Measurements from ENCODE around the gene MED27.

The MED27 gene

GRCh38 chr9:131812116-131812790 lies 267.4 kb downstream of the MED27 start:
- DNase-seq (ENCODE audit: low read depth in 2 of 2) = no peak

DNA sequence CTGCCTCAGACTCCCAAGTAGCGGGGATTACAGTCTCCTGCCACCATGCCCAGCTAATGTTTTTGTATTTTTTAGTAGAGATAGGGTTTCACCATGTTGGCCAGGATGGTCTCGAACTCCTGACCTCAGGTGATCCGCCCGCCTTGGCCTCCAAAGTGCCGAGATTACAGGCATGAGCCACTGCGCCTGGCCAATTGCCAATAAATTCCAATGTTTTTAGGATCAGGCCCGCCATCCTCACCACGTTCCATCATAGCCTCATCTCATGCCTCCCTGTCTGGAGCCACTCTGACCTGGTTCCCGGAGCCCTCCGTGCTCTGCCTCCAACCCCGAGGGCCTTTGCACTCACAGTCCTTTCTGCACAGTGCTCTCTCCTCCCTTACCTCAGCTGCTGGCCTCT lies 268.3 kb downstream of the MED27 start:
- no peak for DNase-seq (ENCODE audit: low read depth in 2 of 2)

DNA sequence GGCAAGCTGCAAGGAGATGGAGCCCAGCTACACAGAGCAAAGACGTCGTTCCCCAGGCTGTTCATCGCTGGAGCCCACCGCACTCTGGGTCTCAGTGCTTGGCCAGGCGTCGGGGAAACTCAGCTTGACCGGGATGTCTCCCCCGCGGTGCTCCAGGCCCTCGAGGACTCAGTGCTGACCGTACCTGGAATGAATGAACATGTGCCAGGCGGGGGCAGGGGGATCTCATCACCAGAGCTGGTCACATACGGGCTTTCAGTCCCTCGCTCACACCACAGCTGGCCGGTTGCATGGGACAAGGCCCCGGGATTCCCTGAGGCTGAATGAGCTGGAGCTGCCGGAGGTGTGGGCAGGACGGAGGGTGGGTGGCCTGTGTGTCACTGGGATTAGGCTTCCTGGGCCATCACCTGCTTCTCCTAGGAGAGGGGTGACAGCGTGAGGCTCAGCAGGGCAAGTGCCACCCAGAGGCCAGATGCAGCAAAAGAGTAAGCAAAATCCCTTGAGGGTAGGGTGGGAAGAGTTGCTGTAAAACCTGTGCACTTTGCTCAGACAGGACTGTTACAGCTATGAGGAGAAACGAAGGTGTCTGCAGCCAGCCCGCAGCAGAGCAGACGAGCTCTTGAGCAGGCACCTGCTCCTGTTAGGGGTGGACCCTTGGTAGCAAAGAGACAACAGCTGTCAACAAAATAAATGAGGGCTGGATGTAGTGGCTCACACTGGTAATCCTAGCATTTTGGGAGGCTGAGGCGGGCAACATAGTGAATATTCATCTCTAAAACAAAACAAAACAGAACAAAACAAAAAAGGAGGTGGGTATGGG lies 269.1 kb downstream of the MED27 start:
- no peak for DNase-seq (ENCODE audit: low read depth in 2 of 2)

Measured in stimulated activated CD8-positive, alpha-beta memory T cell treated with anti-CD3 and anti-CD28 coated beads, Interleukin-15, amount 100 ng/mL, for 48 hours (primary cell).